HEK293 (cell line): Measurements from ENCODE around the gene CLEC4G.

Experiments
- CTCF ChIP-seq: fragments of 450-650 bp; formaldehyde crosslinking; IDR thresholded peaks from 2 replicates; pipeline ENCODE4 v1.5.1; 2016; ENCODE audit warnings: missing biosample characterization, missing genetic modification characterization
- SCRT2 ChIP-seq: fragments of 450-650 bp; formaldehyde crosslinking; IDR thresholded peaks from 2 replicates; pipeline ENCODE4 v1.5.1; 2016; ENCODE audit warnings: missing biosample characterization, missing genetic modification characterization
- SP2 ChIP-seq: fragments of 450-650 bp; formaldehyde crosslinking; IDR thresholded peaks from 2 replicates; pipeline ENCODE4 v1.5.1; 2016; ENCODE audit warnings: missing biosample characterization, missing genetic modification characterization
- YY1 ChIP-seq: fragments of 450-650 bp; formaldehyde crosslinking; IDR thresholded peaks from 2 replicates; pipeline ENCODE4 v1.5.1; 2018; ENCODE audit warnings: missing biosample characterization, missing genetic modification characterization
- ZBTB7A ChIP-seq: fragments of 450-650 bp; formaldehyde crosslinking; IDR thresholded peaks from 2 replicates; pipeline ENCODE4 v1.5.1; 2016; ENCODE audit warnings: low read depth, missing biosample characterization, missing genetic modification characterization
- ZNF184 ChIP-seq: fragments of 450-650 bp; IDR thresholded peaks from 2 replicates; pipeline ENCODE4 v1.5.1; 2018; ENCODE audit warnings: missing biosample characterization, mild to moderate bottlenecking, missing genetic modification characterization
- ZNF23 ChIP-seq: fragments of 450-650 bp; formaldehyde crosslinking; IDR thresholded peaks from 2 replicates; pipeline ENCODE4 v1.5.1; 2016; ENCODE audit warnings: missing biosample characterization, missing genetic modification characterization, borderline replicate concordance
- ZNF274 ChIP-seq, 2 experiments: fragments of 200-500 bp in 1 of 2; fragments of 450-650 bp in 1 of 2; sonication (Bioruptor generic) in 1 of 2; formaldehyde crosslinking in 1 of 2; IDR thresholded peaks; 2 replicates each; pipeline versions ENCODE4 v1.5.1 to v1.6.1; 2014 to 2016; ENCODE audit warnings: borderline replicate concordance in 1 of 2, inconsistent platforms in 1 of 2, low read length in 1 of 2, missing biosample characterization in 1 of 2, missing genetic modification characterization in 1 of 2
- ZNF280D ChIP-seq: fragments of 450-650 bp; formaldehyde crosslinking; IDR thresholded peaks from 2 replicates; pipeline ENCODE4 v1.5.1; 2016; ENCODE audit warnings: missing biosample characterization, missing genetic modification characterization
- ZNF530 ChIP-seq: fragments of 450-650 bp; formaldehyde crosslinking; IDR thresholded peaks from 2 replicates; pipeline ENCODE4 v1.5.1; 2016; ENCODE audit warnings: low read depth, missing biosample characterization, missing genetic modification characterization

GRCh38 chr19:7720351-7720750 lies 11.6 kb downstream of the CLEC4G start:
- TF ChIP-seq ZBTB7A (tag by site-specific recombination) (no peak), CTCF (tag by site-specific recombination) (no peak), YY1 (tag by site-specific recombination) (no peak), ZNF530 (tag by site-specific recombination) (no peak), SCRT2 (no peak), ZNF280D (tag by site-specific recombination) (no peak), ZNF184 (tag by site-specific recombination) (no peak), SP2 (no peak), ZNF274 (IDR thresholded peaks at IDR 0.05; ENCODE audit: low read length) (no peak), ZNF274 (tag by site-specific recombination; IDR thresholded peaks at IDR 0.05; ENCODE audit: borderline replicate concordance) (no peak), ZNF23 (tag by site-specific recombination) (no peak)
